NCI-H460 (cell line): ENCODE results near the gene MRPL14. TPM values are rescaled to one million over a fixed set of nuclear protein-coding genes. Genes with fewer than 3 reads are reported as not detected.
A peak's percentile ranks its signal among the peaks of the same experiment; 100 is the strongest.
"Not testable (repeated sequence)": the region's sequence is repeated elsewhere in the genome, so short reads cannot be mapped to it uniquely, and the experiment has no call there.

Experiments
- DNase-seq: peaks from one replicate; pipeline ENCODE4 v3.0.0-alpha.2; 2016; ENCODE audit warnings: low read depth; ENCODE audit errors: extremely low read depth
- total RNA-seq: library from RNA; depleted of rRNA; stranded (reverse); fragments of >200 nt; shearing (Covaris generic); gene quantifications from 2 replicates; pipeline ENCODE4 v1.2.3, GENCODE V29; 2014

MRPL14 gene
- total RNA-seq, 1 experiment from 2014 or later: 41.4 TPM

DNA sequence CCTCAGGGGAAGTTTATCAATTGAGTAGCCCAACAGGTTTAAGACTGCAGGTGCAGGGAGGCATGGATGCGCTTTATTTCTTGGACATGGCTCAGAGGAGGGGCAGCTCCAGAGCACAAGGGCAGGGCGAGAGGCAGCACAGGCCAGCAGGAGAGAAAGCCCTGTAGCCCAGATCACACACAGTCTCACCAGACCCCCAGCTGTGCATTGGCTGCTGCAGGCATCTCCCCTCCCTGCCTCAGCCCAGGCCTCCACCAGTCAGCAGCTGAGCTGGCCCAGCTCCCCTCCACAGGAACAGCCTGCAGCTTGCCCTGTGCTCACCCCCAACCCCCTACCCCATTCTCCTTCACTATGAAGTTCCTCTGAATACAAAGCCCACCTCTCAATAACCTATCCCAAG is 24.7 kb downstream of the MRPL14 start:
- DNase-seq: no peak

- DNase-seq: no peak
Measured at GRCh38 chr6:44101832-44102231, 25.4 kb downstream of the MRPL14 start.

- peak; percentile 4 for DNase-seq
Measured at GRCh38 chr6:44100088-44100550, 27.1 kb downstream of the MRPL14 start.

DNA sequence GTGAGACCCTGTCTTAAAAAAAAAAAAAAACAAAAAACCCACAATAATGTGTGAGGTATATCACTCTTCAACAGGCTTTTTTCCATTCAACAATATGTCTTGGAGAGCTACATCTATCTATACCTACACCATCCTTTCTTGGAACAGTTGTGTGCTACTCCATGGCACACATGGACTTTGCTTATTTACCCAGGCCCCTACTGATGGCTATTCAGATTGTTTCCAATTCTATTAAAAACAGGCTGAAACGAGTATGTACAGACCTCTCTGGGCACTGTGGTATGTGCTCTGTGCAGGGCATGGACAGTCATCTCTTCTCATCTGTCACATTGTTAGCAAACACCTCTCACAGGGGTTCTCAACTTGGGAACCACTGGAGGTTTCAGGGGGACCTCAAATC is 28.1 kb downstream of the MRPL14 start:
- no peak for DNase-seq

DNA sequence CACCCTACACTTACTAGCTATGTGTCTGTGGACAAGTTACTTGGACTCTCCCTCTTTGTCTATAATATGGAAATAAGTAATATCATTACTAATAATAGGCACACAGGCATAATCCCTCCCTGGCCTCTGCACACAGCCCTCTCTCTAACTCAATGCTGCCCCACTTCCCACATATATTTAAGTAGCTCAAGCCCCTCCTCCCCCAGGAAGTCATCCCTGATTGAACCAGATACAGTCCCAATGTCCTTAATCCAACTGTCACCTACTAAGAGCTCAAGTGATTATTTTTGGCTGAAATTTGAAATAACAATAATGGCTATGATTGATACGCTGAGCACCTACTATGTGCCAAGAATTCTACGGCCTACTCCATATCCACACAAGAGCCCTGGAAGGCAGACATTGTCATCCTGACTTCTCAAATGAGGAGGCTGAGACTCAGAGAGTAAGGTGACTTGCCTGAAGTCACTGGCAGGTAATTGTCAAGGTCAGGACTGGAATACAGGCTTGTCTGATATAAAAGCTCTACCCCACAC is 29.4 kb downstream of the MRPL14 start:
- DNase-seq: no peak

DNA sequence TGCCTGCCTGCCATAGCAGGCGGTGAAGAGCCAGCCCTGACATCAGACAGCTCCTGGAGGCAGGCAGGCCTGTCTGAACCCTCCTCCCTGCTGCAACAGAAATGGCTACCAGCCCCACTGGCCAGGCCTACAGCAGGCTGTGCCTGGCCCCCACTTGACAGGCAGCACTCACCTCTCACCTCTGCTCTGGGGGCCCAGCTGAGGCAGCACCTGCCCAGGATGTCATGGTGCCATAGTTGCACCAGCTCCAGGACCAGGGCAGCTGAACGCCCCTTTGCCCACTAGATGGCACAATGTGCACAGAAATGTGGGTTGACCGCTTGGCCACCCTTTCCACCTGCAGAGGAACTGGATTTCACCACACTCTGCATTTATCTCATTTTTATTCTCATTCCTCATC is 30.6 kb downstream of the MRPL14 start:
- DNase-seq: peak; percentile 71

- DNase-seq: not testable (repeated sequence)
Measured at GRCh38 chr6:44095243-44095623, 32.0 kb downstream of the MRPL14 start.

GRCh38 chr6:44094403-44095242 is 32.6 kb downstream of the MRPL14 start:
- DNase-seq: no peak

DNA sequence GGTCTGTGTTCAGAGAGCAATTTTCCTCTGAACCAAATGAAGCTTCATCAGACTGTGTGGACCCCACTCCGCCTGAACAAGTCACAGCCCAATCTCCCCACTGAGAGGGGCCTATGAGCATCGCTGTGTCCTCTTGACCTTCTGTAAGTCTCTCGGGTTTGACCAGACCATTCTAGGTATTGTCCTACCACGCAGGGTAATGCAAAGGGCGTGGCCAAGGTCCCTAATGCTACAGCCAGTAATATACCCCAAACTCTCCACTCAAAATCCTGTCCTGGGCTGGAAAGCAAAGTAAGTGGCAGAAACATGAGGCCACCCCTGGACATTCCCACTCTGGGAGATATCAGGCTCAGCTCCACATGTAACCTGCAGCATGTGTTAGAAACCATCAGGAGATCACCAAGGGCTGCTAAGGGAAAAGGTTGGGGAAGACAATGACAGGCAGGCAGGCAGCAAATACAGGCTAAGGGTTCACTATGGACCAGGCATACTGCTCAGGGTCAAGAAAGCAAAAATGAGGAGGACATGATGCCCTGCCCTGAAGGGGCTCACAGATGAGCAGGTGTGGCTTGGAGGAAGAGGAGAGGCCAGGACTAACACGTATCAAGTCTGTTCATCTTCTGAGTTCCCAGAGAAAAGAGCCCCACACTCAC is 33.4 kb downstream of the MRPL14 start:
- DNase-seq: no peak

- DNase-seq: no peak
Measured at GRCh38 chr6:44093066-44093465, 34.2 kb downstream of the MRPL14 start.

DNA sequence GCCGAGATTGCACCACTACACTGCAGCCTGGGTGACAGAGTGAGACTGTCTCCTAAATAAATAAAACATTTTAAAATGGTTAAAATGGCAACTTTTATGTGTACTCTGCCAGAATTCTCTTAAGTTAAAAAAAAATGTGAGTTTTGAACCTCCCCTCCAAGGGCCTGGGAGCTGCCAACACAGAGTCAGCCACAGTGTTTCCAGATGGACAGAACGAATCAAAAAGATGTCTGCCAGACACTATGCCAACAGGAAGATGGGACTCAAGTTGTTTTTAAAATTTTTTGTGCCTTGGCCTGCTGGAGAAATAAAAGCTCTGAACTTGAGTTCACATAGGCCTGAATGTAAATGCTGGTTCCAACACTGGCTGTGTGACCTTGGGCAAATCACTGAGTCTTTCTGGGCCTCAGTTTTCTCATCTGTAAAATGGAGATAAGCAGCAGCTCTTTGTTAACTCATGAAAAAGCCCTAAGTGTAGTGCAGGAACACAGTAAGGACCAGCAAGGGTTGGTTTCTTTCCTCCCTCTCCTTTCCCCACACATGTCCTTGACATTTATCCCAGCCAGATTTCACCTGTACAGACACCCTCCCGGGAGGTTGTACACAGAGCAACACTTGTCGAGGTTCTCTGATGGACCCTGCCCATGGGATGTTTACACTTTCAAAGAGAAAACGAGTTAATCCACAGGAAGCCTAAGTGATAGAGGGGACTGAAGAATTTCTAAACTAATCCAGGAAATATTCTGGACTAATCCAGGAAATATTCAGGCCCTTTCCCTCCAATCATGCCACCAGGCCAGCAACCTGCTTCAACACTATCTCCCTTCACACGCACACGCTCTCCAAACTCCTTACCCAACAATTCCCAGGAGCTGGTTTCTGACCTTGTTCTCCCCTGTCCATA is 35.0 kb downstream of the MRPL14 start:
- no peak for DNase-seq

DNA sequence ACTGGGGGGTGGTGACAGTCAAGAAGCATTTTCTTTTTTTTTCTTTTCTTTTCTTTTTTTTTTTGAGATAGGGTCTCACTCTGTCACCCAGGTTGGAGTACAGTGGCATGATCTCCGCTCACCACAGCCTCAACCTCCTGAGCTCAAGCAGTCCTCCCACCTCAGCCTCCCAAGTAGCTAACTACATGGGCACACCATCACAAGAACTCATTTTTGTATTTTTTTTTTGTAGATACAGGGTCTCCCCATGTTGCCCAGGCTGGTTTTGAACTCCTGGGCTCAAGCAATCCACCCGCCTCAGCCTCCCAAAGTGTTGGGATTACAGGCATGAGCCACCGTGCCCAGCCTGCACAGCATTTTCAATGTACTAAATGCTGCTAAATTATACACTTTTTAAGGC is 35.9 kb downstream of the MRPL14 start:
- not testable (repeated sequence) for DNase-seq

GRCh38 chr6:44090465-44090864 is 36.8 kb downstream of the MRPL14 start:
- no peak for DNase-seq

DNA sequence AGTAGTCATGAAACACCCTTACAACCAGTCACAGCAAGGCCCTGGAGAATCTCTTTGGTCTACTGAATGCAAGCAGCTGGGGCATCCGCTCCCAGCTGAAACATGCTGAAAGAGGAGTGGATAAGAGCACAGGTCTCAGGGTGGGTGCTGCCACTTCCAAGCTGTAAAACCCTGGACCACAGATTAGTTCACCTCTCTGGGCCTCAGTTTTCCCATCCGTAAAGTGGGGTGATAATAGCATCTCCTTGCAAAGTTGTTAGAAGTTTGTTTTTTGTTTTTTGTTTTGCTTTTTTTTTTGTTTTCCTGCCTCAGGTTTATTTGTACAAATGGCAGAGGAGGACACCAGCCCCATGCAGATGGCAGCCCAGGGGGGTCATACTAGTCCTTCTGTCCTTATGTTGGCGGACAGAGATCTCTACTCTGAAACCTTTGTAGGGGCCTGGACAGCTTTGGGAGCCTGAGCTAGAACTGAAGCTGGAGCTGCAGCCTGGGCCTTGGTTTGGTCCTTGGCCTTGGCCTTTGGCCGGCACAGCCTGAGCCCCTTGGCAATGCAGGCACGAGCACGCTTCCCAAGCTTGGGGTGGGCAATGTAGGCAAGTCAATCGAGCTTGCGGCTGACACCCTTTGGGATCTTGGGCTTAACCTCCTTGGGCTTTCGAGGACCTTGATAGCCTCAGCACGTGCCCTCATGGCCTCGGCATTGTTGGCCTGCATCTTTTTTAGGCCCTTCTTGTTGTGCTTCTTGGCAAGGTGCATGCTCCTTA is 38.2 kb downstream of the MRPL14 start:
- DNase-seq: no peak

- no peak for DNase-seq
Measured at GRCh38 chr6:44087623-44088022, 39.6 kb downstream of the MRPL14 start.

GRCh38 chr6:44086931-44087574 is 40.2 kb downstream of the MRPL14 start:
- DNase-seq: no peak

GRCh38 chr6:44085219-44085618 is 42.0 kb downstream of the MRPL14 start:
- DNase-seq: no peak

DNA sequence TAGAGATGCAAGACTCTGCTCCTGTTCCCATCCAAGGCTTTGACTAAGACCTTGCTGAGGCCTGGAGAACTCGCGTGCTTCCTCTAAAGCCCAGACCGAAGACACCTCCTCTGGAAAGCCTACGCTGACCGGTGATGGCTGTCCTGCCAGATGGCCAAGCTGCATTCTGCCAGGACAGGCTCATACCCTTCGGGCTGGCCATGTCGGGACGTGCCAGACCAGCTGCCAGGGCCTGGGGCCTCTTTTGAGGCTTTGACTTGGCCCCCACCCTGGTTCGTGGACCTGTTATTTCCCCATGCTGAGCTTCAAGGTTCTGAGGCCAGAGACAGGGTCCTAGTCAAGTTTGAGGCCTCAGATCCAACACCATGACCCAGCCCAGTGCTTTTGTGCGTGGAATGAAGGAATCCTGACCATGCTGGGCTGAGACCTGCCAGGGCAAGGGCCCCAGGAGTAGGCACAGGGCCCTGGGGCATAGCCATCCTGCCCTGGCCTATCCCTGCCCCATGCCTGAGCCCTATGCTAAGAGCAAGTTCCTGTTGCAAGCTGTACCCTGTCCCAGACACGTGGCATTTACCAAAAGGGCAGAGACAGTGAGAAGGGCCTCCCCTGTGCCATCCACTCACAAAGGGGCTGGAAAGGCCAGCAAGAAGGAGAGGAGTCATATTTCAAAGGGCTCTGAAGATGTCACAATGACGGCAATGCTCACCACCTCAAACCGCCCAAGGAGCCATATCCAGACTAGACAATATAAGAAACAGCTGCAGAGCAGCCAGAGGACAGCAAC is 42.8 kb downstream of the MRPL14 start:
- peak; percentile 52 for DNase-seq

DNA sequence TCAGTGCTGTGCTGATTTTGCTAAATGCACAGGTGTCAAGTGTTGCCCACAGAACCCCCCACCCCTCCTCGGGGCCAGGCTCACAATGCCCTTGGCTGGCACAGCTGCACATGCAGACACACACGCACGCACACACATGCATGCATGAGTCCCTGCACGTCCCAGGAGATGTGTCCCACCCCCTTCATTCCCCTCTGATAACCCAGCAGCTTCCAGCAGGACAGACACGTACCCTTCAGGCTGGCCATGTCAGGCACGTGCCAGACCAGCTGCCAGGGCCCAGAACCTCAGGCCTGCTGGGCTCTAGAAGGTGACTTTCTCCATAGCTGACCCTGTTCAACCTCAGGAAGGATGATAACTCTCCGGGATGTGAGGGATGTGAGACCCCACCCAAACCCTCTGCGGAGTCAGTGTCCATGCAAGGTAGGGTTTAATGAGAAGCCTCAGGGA is 44.4 kb downstream of the MRPL14 start:
- DNase-seq: no peak
